Mononuclear cell (primary cell): ENCODE results near the gene PTCD1. TPM values are rescaled to one million over a fixed set of nuclear protein-coding genes. Genes with fewer than 3 reads are reported as not detected.

ENCODE experiments used
- H3K27me3 ChIP-seq: 2 replicates; pipeline ENCODE4 v1.6.0; 2011; ENCODE audit warnings: low read length, control low read depth; ENCODE audit not compliant: insufficient read depth
- H3K4me1 ChIP-seq: 2 replicates; pipeline ENCODE4 v1.5.1; 2011; ENCODE audit warnings: mild to moderate bottlenecking, low read length, control low read depth; ENCODE audit not compliant: insufficient read depth
- H3K4me3 ChIP-seq: 2 replicates; pipeline ENCODE4 v1.5.1; 2011; ENCODE audit warnings: mild to moderate bottlenecking, low read length, moderate library complexity
- H3K9me3 ChIP-seq: 2 replicates; pipeline ENCODE4 v1.5.1; 2011; ENCODE audit warnings: low read depth, mild to moderate bottlenecking, control low read depth, low read length
- total RNA-seq: library from RNA; depleted of rRNA; stranded (reverse); fragments of >200 nt; gene quantifications from one replicate; pipeline ENCODE4 v1.2.3, GENCODE V29; 2012

PTCD1 gene
- total RNA-seq, 1 donor = 3.1 TPM

DNA sequence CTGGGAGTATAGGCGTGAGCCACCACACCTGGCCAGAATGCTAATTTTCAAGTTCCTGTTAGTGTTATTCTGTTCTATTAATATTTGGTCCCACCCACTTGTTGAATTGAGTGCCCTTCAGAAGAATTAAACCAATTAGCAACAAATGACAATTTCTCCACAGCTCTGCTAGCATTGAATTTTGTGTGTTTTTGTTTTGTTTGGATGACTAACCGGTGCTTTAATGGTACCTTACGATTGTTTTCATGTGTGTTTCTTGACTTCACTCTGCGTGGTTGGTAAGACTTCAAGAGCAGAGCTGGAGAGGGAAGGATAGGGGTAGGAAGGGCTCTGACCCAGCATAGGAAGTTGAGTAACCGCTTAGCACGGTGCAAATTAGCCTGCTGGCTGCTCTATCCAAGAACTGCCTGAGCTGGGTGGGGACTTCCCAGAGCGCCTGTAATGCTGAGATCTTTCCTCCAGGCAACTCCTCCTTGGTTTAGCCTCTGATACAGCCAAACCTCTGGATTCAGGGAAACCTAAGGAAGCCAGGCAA is 59.5 kb downstream of the PTCD1 start:
- peaks cover 86% of the 10 kb centered on the region for H3K4me1 ChIP-seq
- peak overlapping the region; percentile 40 for H3K4me3 ChIP-seq
- no peaks in the 10 kb centered on the region for H3K27me3 ChIP-seq
- H3K9me3 ChIP-seq = no peaks in the 10 kb centered on the region

DNA sequence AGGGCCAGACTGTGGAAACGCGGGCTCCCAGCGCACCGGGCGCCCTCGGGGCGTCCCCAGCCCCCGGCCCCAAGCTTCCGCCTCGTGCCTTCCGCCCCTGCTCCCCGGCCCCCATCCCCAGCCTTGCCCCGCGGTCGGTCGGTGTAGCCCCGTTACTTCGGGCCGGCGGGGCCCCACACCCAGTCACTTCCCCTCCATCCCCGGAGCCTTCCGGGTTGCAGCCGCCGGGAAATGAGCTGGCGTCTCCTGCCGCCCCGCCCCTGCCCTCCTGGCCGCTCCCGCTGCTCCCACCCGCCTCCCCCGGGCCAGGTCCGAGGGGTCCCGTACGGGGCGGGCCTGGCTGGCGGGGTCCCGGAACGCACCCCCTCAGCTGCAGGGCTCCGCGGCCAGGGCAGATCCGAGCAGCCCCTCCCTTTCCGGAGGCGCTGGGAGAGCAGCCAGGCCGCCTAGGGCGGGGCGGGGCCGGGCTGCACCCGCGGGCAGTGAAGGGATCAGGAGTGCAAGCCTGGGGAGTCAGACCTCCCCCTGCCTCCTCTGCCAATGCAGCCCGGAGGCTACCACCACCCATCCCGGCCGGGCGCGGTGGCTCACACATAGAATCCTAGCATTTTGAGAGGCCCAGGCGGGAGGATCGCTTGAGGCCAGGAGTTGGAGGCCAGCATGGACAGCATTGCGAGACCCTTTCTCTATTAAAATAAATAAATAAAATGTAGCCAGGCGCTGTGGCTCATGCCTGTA is 63.4 kb downstream of the PTCD1 start:
- Histone ChIP-seq H3K4me3 (peak overlapping the region; percentile 72), H3K27me3 (no peaks in the 10 kb centered on the region), H3K9me3 (no peaks in the 10 kb centered on the region), H3K4me1 (peaks cover 54% of the 10 kb centered on the region)

DNA sequence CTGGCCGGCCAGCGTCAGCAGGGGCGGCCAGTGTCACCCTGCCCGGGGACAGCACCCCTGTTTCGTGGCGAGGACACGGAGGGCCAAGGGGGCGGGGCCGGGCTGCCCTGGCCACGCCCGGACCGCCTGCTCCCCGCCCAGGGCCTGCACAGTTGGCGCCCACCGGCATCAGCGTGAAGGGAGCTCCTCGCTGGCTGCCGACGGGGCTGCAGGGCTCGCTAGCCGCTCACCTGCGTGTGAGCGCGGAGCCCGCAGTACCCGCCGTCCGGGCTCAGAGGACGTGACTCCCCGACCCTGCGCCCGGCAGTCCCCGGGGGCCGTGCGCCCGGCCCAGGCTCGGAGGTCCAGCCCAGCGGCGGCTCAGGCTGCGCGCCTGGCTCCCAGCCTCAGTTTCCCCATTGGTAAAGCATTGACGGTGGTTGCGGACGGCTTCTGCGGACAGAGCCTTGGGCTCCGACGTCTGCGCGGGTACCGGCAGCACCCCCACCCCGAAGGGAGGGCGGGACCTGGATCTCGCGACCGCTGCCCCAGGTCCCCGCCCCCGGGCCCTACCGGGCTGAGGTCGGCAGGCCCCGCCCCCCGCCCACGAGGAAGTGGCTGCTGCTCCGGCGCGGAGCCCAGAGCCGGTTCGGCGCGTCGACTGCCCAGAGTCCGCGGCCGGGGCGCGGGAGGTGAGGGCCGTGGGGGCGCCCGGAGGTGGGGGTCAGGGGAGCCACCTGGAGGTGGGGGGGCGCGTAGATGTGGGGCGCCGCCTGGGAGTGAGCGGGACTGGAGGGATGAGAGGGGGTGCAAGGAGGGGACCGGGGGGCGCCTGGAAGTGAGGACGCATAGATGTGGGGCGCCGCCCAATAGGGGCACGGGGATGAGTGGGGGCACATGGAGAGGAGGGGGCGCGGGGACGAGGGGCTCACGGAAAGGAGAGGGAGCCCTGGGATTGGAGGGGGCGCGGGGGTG is 64.2 kb downstream of the PTCD1 start, which contains the start of gene ARPC1B:
TSS of gene ARPC1B (plus strand) at position 620 of the 954 bp plus-strand sequence. CDS start 10,985 bp downstream, outside the sequence.
- peaks cover 45% of the 10 kb centered on the region for H3K4me1 ChIP-seq
- H3K9me3 ChIP-seq = no peaks in the 10 kb centered on the region
- H3K4me3 ChIP-seq = peak within 1 kb of the TSS; percentile 72
- no peaks in the 10 kb centered on the region for H3K27me3 ChIP-seq

DNA sequence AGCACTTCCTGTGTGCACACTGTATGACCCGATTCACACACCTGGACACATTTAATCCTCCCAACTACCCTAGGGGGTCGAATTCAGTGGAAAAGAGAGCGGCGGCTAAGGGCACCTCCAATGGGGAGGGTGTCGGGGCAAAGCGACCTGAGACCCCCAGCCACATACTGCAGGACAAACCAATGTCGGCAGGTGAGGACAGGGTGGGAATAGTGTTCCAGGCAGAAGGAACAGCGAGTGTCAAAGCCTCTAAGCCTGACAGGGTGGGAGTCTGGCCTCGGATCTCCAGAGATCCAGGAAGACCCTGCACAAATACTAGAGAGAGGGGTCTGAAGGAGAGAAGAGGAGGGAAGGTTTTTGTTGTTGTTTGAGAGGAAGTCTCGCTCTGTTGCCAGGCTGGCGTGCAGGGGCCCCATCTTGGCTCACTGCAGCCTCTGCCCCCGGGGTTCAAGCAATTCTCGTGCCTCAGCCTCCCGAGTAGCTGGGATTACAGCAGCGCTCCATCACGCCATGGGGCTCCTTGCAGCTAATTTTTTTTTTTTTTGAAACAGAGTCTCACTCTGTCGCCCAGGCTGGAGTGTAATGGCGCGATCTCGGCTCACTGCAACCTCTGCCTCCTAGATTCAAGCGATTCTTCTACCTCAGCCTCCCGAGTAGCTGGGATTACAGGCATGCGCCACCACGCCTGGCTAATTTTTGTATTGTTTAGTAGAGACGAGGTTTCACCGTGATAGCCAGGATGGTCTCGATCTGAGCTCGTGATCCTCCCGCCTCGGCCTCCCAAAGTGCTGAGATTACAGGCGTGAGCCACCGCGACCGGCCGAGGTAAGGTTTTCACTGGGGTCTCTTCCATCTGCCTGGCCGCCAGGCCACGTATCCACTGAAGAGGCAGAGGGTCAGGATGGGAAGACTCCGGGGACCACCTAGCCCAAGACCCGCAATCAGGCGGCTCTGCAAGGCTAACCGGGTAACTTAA is 65.2 kb downstream of the PTCD1 start:
- Histone ChIP-seq H3K27me3 (no peaks in the 10 kb centered on the region), H3K4me1 (peaks cover 35% of the 10 kb centered on the region), H3K4me3 (peak overlapping the region; percentile 72), H3K9me3 (no peaks in the 10 kb centered on the region)

DNA sequence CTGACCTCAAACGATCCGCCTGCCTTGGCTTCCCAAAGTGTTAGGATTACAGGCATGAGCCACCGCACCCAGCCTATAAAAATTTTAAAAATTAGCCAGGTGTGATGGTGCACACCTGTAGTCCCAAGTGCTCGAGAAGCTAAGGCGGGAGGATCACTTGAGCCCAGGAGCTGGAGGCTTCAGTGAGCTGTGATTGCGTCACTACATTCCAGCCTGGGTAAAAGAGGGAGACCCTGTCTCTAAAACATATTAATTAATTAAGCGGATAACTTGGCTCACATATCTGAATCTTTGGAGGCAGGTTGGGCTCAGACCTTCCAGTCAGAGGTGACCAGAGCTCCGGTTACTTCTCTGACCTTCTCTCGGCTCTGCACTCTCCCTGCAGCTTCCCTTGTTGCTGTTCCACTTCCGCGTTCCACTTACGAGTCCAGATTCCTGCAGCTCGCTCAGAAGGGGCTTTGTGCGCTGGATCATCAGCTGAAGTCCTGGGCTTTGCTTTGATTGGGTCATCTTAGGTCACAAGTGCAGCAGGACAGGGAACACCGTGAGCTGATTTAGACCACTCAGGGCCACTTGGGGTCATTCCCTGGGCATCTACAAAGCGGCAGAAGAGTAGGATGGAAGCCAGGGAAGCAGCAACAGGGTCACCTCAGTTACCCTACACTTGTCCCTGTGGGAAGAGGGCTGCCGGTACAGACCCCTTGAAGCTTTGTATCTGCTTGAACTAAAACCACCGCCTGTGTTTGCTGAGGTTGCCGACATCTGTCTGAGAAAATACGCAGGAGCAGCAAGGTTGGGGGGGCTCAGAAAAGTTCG is 66.1 kb downstream of the PTCD1 start:
- H3K9me3 ChIP-seq = no peaks in the 10 kb centered on the region
- peaks cover 26% of the 10 kb centered on the region for H3K4me1 ChIP-seq
- H3K4me3 ChIP-seq = no peak overlapping the region
- no peaks in the 10 kb centered on the region for H3K27me3 ChIP-seq

DNA sequence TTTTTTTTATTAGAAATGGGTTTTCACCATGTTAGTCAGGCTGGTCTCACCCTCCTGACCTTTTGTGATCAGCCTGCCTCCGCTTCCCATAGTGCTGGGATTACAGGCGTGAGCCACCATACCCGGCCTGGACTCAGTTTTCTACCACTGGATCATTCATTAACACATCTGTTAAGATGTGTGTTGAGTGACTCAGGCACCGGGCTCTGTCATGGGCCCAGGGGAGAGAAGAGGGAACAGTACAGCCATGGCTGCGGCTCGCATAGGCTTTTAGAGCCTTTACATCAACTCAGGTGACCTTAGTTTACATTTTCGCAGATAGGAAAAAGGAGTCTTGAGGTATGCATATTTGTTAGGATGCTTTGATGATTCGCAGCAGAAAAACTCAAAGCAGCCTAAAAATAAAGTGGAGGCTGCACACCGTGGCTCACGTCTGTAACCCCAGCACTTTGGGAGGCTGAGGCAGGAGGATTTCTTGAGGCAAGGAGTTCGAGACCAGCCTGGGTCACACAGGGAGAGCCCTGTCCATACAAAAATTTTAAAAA is 67.2 kb downstream of the PTCD1 start:
- no peaks in the 10 kb centered on the region for H3K27me3 ChIP-seq
- H3K4me1 ChIP-seq = peaks cover 16% of the 10 kb centered on the region
- H3K4me3 ChIP-seq = no peak overlapping the region
- H3K9me3 ChIP-seq = no peaks in the 10 kb centered on the region

DNA sequence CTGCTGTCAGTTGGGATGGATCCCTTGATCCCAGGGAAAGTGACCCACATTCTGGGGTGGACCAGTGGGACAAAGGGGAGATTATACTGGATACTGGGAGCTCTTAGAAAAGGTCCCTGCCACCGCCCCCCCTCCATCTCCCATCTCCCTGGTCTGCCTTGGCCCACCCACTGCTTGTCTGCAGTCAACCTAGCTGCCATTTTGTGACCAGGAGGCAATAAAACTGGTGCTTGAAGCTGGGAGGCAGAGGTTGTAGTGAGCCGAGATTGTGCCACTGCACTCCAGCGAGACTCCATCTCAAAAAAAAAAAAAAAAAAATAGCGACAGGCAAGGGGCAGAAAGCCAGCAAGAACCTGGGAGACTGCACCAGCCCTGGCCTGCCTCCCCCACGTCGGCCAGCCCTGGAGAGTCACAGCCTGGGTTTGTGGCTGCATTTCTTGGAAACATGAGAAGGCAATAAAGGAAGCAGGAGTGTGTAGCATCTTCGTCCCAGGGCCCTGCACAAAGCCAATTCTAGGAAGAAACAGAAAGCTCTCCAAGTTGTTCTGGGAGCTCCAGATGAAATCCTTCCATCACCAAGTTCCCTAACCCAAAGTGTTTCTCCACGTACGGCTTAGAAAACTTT is 68.7 kb downstream of the PTCD1 start:
- Histone ChIP-seq H3K27me3 (no peaks in the 10 kb centered on the region), H3K9me3 (no peaks in the 10 kb centered on the region), H3K4me3 (no peak overlapping the region), H3K4me1 (peaks cover 5% of the 10 kb centered on the region)

DNA sequence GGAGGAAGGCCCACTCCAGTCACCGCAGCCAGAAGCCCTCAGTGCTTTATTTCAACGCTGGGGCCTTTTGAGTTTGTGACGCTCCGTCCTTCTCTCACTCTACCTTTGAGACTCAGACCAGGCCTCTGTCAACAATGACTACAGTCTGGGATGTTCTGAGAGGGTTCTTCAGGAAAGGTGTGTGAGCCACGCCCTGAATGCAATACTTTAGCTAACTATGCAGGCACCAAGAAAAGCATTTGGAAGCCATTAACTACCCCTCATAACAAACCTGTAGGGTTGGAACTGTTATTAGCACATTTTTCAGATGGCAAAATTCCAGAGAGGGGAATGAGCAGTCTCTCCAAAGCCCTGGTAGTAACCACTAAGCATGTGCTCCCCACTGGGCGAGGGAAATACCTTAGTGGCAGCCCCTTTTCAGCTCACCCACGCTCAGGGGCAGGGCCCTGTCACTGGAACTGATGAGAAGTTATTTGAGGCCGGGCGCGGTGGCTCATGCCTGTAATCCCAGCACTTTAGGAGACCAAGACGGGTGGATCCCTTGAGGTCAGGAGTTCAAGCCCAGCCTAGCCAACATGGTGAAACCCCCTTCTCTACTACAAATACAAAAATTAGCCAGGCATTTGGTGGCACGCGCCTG is 69.7 kb downstream of the PTCD1 start:
- no peak overlapping the region for H3K4me3 ChIP-seq
- H3K27me3 ChIP-seq = no peaks in the 10 kb centered on the region
- H3K9me3 ChIP-seq = no peaks in the 10 kb centered on the region
- H3K4me1 ChIP-seq = peaks cover 3% of the 10 kb centered on the region

Other genes starting within 250 kb of the PTCD1 start
- not detected for gene KPNA7, start 230.7 kb downstream of the PTCD1 start, total RNA-seq
- not detected for gene MYH16, start 166.0 kb downstream of the PTCD1 start, total RNA-seq
- 28.8 TPM for gene ARPC1A, start 112.9 kb downstream of the PTCD1 start, total RNA-seq
- gene ARPC1B, start 64.1 kb downstream of the PTCD1 start, total RNA-seq = 282 TPM
- 29.6 TPM for gene PDAP1, start 30.2 kb downstream of the PTCD1 start, total RNA-seq
- gene BUD31, start 29.8 kb downstream of the PTCD1 start, total RNA-seq = 99.0 TPM
- gene CPSF4, start 145 bp upstream of the PTCD1 start, total RNA-seq = 17.4 TPM
- 130 TPM for gene ATP5MF, start 27.4 kb upstream of the PTCD1 start, total RNA-seq
- 6.1 TPM for gene ZNF789, start 34.1 kb upstream of the PTCD1 start, total RNA-seq
- gene ZNF394, start 61.5 kb upstream of the PTCD1 start, total RNA-seq = 198 TPM
- gene ZKSCAN5, start 65.9 kb upstream of the PTCD1 start, total RNA-seq = 6.3 TPM
- 1.0 TPM for gene FAM200A, start 113.3 kb upstream of the PTCD1 start, total RNA-seq
- gene ZNF655, start 119.8 kb upstream of the PTCD1 start, total RNA-seq = 122 TPM
- gene TMEM225B, start 159.5 kb upstream of the PTCD1 start, total RNA-seq = 1.4 TPM
- gene ZSCAN25, start 178.1 kb upstream of the PTCD1 start, total RNA-seq = 28.8 TPM
- 0.10 TPM for gene CYP3A5, start 241.2 kb upstream of the PTCD1 start, total RNA-seq